Forelimb muscle (tissue), 1 donor: Measurements from ENCODE around the gene CAMSAP3. TPM values are rescaled to one million over a fixed set of nuclear protein-coding genes. Genes with fewer than 3 reads are reported as not detected.

Source experiments
- DNase-seq: peaks from one replicate; pipeline ENCODE4 v3.0.0-alpha.2; 2013; ENCODE audit warnings: low read depth
- polyA plus RNA-seq: library from polyadenylated mRNA; unstranded; fragments of 120-200 nt; gene quantifications from one replicate; pipeline ENCODE4 v1.2.1, GENCODE V29; 2013; ENCODE audit not compliant: insufficient read length

CAMSAP3 gene
- polyA plus RNA-seq, 1 donor = 0.14 TPM

GRCh38 chr19:7648265-7649014 is 52.8 kb downstream of the CAMSAP3 start:
- DNase-seq = no peak

- DNase-seq = no peak
Observed at GRCh38 chr19:7650148-7650547, 54.5 kb downstream of the CAMSAP3 start.

- peak; percentile 52 for DNase-seq
Observed at GRCh38 chr19:7652061-7652641, 56.5 kb downstream of the CAMSAP3 start.

GRCh38 chr19:7654401-7654800 is 58.7 kb downstream of the CAMSAP3 start:
- DNase-seq = no peak

- no peak for DNase-seq
Observed at GRCh38 chr19:7655581-7655980, 59.9 kb downstream of the CAMSAP3 start.

GRCh38 chr19:7657131-7657751 is 61.6 kb downstream of the CAMSAP3 start:
- DNase-seq = no peak

GRCh38 chr19:7658219-7658686 is 62.6 kb downstream of the CAMSAP3 start:
- DNase-seq = no peak

- DNase-seq = no peak
Observed at GRCh38 chr19:7661744-7662538, 66.3 kb downstream of the CAMSAP3 start.

- no peak for DNase-seq
Observed at GRCh38 chr19:7662657-7663056, 67.0 kb downstream of the CAMSAP3 start.

GRCh38 chr19:7663706-7664105 is 68.0 kb downstream of the CAMSAP3 start:
- DNase-seq = no peak

GRCh38 chr19:7665076-7665475 is 69.4 kb downstream of the CAMSAP3 start:
- DNase-seq = peak; percentile 83

Other genes starting within 250 kb of the CAMSAP3 start
- gene ARHGEF18, start 246.9 kb upstream of the CAMSAP3 start, polyA plus RNA-seq = 14.5 TPM
- gene PEX11G, start 106.8 kb upstream of the CAMSAP3 start, polyA plus RNA-seq = 2.3 TPM
- gene ZNF358, start 79.8 kb upstream of the CAMSAP3 start, polyA plus RNA-seq = 53.0 TPM
- 14.2 TPM for gene MCOLN1, start 73.2 kb upstream of the CAMSAP3 start, polyA plus RNA-seq
- 31.5 TPM for gene PNPLA6, start 60.1 kb upstream of the CAMSAP3 start, polyA plus RNA-seq
- 20.4 TPM for gene XAB2, start 33.7 kb downstream of the CAMSAP3 start, polyA plus RNA-seq
- gene PET100, start 33.9 kb downstream of the CAMSAP3 start, polyA plus RNA-seq = 61.0 TPM
- gene PCP2, start 37.9 kb downstream of the CAMSAP3 start, polyA plus RNA-seq = not detected
- gene STXBP2, start 41.2 kb downstream of the CAMSAP3 start, polyA plus RNA-seq = 4.0 TPM
- gene RETN, start 73.2 kb downstream of the CAMSAP3 start, polyA plus RNA-seq = 3.0 TPM
- 0.14 TPM for gene MCEMP1, start 81.2 kb downstream of the CAMSAP3 start, polyA plus RNA-seq
- gene TRAPPC5, start 85.0 kb downstream of the CAMSAP3 start, polyA plus RNA-seq = 36.6 TPM
- 0.78 TPM for gene FCER2, start 106.3 kb downstream of the CAMSAP3 start, polyA plus RNA-seq
- 0.10 TPM for gene CLEC4G, start 136.2 kb downstream of the CAMSAP3 start, polyA plus RNA-seq
- 2.3 TPM for gene CD209, start 151.7 kb downstream of the CAMSAP3 start, polyA plus RNA-seq
- gene CLEC4M, start 167.4 kb downstream of the CAMSAP3 start, polyA plus RNA-seq = 0.14 TPM
- 13.4 TPM for gene EVI5L, start 234.4 kb downstream of the CAMSAP3 start, polyA plus RNA-seq